Measurements from ENCODE around the gene GPD1. TPM values are rescaled to one million over a fixed set of nuclear protein-coding genes. Genes with fewer than 3 reads are reported as not detected.

GPD1 gene
- polyA plus RNA-seq, 4 donors, result 97.1 to 198 (median 157) TPM

DNA sequence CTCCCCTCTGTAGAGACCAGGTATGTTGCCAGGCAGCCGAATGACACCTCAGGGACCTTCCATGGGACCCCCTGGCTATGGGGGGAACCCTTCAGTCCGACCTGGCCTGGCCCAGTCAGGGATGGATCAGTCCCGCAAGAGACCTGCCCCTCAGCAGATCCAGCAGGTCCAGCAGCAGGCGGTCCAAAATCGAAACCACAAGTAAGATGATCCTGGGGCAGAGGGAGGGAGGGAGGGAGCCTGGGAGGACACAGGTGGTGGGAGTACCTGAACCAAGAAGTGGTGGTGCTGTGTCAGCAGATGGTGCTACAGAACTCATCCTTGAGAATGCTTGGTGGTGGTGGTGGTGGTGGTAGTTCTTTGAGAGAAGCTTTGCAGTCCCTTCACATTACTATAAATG lies 17.7 kb upstream of the GPD1 start:
- peak overlapping the region in 2 of 3 donors; percentile 78 to 80 for H3K4me3 ChIP-seq (ENCODE audit: low read depth in 1 of 3, low read length in 3 of 3)
- DNase-seq, result peak; percentile 26 to 54

DNA sequence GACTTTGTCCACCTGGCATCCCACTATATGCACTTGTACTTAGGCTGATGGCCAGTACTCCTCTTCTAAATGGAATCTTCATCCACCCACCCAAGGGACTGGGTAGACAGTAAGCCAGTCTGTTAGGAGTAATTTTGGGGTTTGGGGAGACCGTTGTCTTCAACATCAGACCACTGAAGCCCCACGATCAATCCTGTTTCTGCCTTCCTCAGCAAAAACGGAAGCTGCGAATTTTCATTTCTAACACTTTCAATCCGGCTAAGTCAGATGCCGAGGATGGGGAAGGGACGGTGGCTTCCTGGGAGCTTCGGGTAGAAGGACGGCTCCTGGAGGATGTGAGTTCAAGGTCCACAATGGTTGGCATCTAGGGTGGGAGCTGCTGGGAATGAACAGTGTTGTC lies 16.7 kb upstream of the GPD1 start:
- H3K4me1 ChIP-seq (ENCODE audit: control insufficient read depth in 3 of 3, insufficient read depth in 2 of 3, low read depth in 1 of 3, low read length in 2 of 3), result peaks cover 0 to 25% (median 7%) of the 10 kb centered on the region in 3 donors
- no peak overlapping the region for H3K4me3 ChIP-seq (ENCODE audit: low read depth in 1 of 3, low read length in 3 of 3)
- peaks cover 18 to 43% (median 22%) of the 10 kb centered on the region in 3 donors for H3K36me3 ChIP-seq (ENCODE audit: control insufficient read depth in 3 of 3, insufficient read depth in 2 of 3, low read depth in 1 of 3, low read length in 3 of 3)
- 76 to 81% (median 78%) methylated on average over 9 of the region's 9 CpGs for WGBS, 3 donors
- H3K9me3 ChIP-seq (ENCODE audit: control insufficient read depth in 2 of 2, insufficient read depth in 1 of 2, low read depth in 1 of 2, low read length in 1 of 2), result no peaks in the 10 kb centered on the region
- H3K27me3 ChIP-seq (ENCODE audit: control insufficient read depth in 3 of 3, insufficient read depth in 3 of 3, low read length in 3 of 3), result no peaks in the 10 kb centered on the region
- no peak for FAIRE-seq
- no peak overlapping the region for H3K27ac ChIP-seq (ENCODE audit: low read depth in 1 of 3, low read length in 2 of 3)
- DNase-seq, result no peak

More for the DNA sequence above, 17.7 kb upstream of the GPD1 start:
- WGBS, 3 donors, result 28 to 63% (median 54%) methylated on average over 5 of the region's 5 CpGs
- Histone ChIP-seq H3K9me3 (ENCODE audit: control insufficient read depth in 2 of 2, insufficient read depth in 1 of 2, low read depth in 1 of 2, low read length in 1 of 2) (no peaks in the 10 kb centered on the region), H3K36me3 (ENCODE audit: control insufficient read depth in 3 of 3, insufficient read depth in 2 of 3, low read depth in 1 of 3, low read length in 3 of 3) (peaks cover 16 to 33% (median 19%) of the 10 kb centered on the region in 3 donors), H3K27ac (ENCODE audit: low read depth in 1 of 3, low read length in 2 of 3) (peak overlapping the region; percentile 64 to 94 (median 75)), H3K27me3 (ENCODE audit: control insufficient read depth in 3 of 3, insufficient read depth in 3 of 3, low read length in 3 of 3) (no peaks in the 10 kb centered on the region), H3K4me1 (ENCODE audit: control insufficient read depth in 3 of 3, insufficient read depth in 2 of 3, low read depth in 1 of 3, low read length in 2 of 3) (peaks cover 0 to 35% (median 9%) of the 10 kb centered on the region in 3 donors)
- FAIRE-seq, result no peak

- Histone ChIP-seq H3K4me1 (ENCODE audit: control insufficient read depth in 3 of 3, insufficient read depth in 2 of 3, low read depth in 1 of 3, low read length in 2 of 3) (peaks cover 0 to 17% (median 4%) of the 10 kb centered on the region in 3 donors), H3K36me3 (ENCODE audit: control insufficient read depth in 3 of 3, insufficient read depth in 2 of 3, low read depth in 1 of 3, low read length in 3 of 3) (peaks cover 20 to 48% (median 22%) of the 10 kb centered on the region in 3 donors), H3K27ac (ENCODE audit: low read depth in 1 of 3, low read length in 2 of 3) (no peak overlapping the region), H3K27me3 (ENCODE audit: control insufficient read depth in 3 of 3, insufficient read depth in 3 of 3, low read length in 3 of 3) (no peaks in the 10 kb centered on the region), H3K9me3 (ENCODE audit: control insufficient read depth in 2 of 2, insufficient read depth in 1 of 2, low read depth in 1 of 2, low read length in 1 of 2) (no peaks in the 10 kb centered on the region), H3K4me3 (ENCODE audit: low read depth in 1 of 3, low read length in 3 of 3) (no peak overlapping the region)
- no peak for DNase-seq
- FAIRE-seq, result no peak
- WGBS, 3 donors, result 75 to 84% (median 80%) methylated on average over 3 of the region's 3 CpGs
Observed at GRCh38 chr12:50087995-50088394, 15.8 kb upstream of the GPD1 start.

DNA sequence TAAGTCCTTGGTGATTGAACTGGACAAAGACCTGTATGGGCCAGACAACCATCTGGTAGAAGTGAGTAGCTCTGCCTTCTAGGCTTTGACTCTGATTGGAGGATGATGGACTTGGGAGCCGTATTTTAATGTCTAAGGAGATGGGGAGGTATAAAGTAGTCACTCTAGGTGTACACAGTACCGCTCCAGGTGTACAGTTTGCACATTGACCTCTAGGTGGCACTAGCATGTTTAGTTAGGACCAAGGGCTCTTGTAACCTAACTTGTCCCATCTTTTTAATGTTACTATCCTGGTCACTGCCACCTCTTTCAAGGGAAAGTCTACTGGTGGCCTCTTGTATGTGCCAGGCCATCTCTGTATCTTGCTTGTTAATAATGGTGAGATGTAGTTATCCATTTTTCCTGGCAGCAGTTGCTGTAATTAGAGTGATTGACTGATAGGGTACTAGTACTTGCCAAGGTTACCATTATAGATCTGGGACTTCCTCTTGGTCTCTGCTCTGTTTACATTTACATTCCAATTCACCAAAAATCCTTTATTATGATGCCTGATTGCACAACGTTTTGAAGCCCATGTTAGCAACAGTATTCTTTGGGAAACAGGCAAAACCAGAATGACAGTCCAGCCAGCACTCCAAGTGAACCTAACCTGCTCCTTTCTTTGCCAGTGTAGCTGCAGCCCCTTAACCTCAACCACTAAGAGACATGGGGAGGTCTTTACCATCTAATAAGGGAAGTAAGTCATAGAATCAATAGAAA lies 15.1 kb upstream of the GPD1 start:
- Histone ChIP-seq H3K27ac (ENCODE audit: low read depth in 1 of 3, low read length in 2 of 3) (no peak overlapping the region), H3K4me1 (ENCODE audit: control insufficient read depth in 3 of 3, insufficient read depth in 2 of 3, low read depth in 1 of 3, low read length in 2 of 3) (peaks cover 0 to 10% (median 0%) of the 10 kb centered on the region in 3 donors), H3K36me3 (ENCODE audit: control insufficient read depth in 3 of 3, insufficient read depth in 2 of 3, low read depth in 1 of 3, low read length in 3 of 3) (peaks cover 22 to 54% (median 22%) of the 10 kb centered on the region in 3 donors), H3K27me3 (ENCODE audit: control insufficient read depth in 3 of 3, insufficient read depth in 3 of 3, low read length in 3 of 3) (no peaks in the 10 kb centered on the region), H3K4me3 (ENCODE audit: low read depth in 1 of 3, low read length in 3 of 3) (no peak overlapping the region), H3K9me3 (ENCODE audit: control insufficient read depth in 2 of 2, insufficient read depth in 1 of 2, low read depth in 1 of 2, low read length in 1 of 2) (no peaks in the 10 kb centered on the region)
- no peak for FAIRE-seq
- 8 to 25% (median 16%) methylated on average over 3 of the region's 3 CpGs for WGBS, 3 donors
- peak; percentile 77 to 84 for DNase-seq

DNA sequence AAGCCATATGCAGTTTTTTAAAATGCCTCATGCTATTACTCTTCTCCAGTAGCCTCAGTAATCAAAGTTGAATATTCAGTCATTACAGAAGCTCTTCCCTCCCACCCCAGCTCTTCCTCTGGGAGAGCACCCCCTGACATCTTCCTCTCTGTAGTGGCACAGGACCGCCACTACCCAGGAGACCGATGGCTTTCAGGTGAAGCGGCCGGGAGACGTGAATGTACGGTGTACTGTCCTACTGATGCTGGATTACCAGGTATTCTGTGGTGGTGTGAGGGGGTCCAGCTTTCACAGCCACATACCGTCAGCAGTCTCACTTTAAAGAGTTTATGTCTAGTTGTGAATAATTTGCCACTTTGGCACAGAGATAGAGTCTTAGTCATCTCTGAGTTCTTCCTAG lies 14.1 kb upstream of the GPD1 start:
- Histone ChIP-seq H3K4me3 (ENCODE audit: low read depth in 1 of 3, low read length in 3 of 3) (no peak overlapping the region), H3K27ac (ENCODE audit: low read depth in 1 of 3, low read length in 2 of 3) (no peak overlapping the region), H3K36me3 (ENCODE audit: control insufficient read depth in 3 of 3, insufficient read depth in 2 of 3, low read depth in 1 of 3, low read length in 3 of 3) (peaks cover 28 to 61% (median 30%) of the 10 kb centered on the region in 3 donors), H3K9me3 (ENCODE audit: control insufficient read depth in 2 of 2, insufficient read depth in 1 of 2, low read depth in 1 of 2, low read length in 1 of 2) (no peaks in the 10 kb centered on the region), H3K4me1 (ENCODE audit: control insufficient read depth in 3 of 3, insufficient read depth in 2 of 3, low read depth in 1 of 3, low read length in 2 of 3) (peaks cover 0 to 3% (median 0%) of the 10 kb centered on the region in 3 donors), H3K27me3 (ENCODE audit: control insufficient read depth in 3 of 3, insufficient read depth in 3 of 3, low read length in 3 of 3) (no peaks in the 10 kb centered on the region)
- WGBS, 3 donors, result 96 to 99% (median 98%) methylated on average over 7 of the region's 7 CpGs
- FAIRE-seq (no peak), DNase-seq (no peak)

GRCh38 chr12:50090391-50090790 lies 13.4 kb upstream of the GPD1 start:
- Histone ChIP-seq H3K9me3 (ENCODE audit: control insufficient read depth in 2 of 2, insufficient read depth in 1 of 2, low read depth in 1 of 2, low read length in 1 of 2) (no peaks in the 10 kb centered on the region), H3K4me1 (ENCODE audit: control insufficient read depth in 3 of 3, insufficient read depth in 2 of 3, low read depth in 1 of 3, low read length in 2 of 3) (peaks cover 0 to 3% (median 0%) of the 10 kb centered on the region in 3 donors), H3K4me3 (ENCODE audit: low read depth in 1 of 3, low read length in 3 of 3) (no peak overlapping the region), H3K27ac (ENCODE audit: low read depth in 1 of 3, low read length in 2 of 3) (no peak overlapping the region), H3K27me3 (ENCODE audit: control insufficient read depth in 3 of 3, insufficient read depth in 3 of 3, low read length in 3 of 3) (no peaks in the 10 kb centered on the region), H3K36me3 (ENCODE audit: control insufficient read depth in 3 of 3, insufficient read depth in 2 of 3, low read depth in 1 of 3, low read length in 3 of 3) (peaks cover 28 to 67% (median 30%) of the 10 kb centered on the region in 3 donors)
- 90 to 95% (median 95%) methylated on average over 5 of the region's 5 CpGs for WGBS, 3 donors
- DNase-seq (no peak), FAIRE-seq (no peak)

DNA sequence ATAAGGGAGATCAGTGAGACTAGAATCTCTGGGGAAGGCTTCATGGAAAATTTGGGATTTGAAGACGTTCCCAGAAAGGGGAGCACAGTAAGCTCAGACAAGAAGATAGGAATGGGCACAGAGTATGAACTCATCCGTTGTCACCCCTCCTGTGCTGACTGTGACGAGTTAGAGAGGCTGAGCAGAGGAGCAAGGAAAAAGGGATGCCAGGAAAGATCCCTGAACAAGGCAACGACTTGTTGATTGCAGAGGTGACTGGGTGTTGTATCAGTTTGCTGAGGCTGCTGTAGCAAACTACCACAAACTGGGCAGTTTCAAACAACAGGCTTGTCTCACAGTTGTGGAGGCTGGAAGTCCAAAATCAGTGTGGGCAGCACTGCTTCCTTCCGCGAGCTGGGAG lies 5.9 kb upstream of the GPD1 start:
- Histone ChIP-seq H3K27me3 (ENCODE audit: control insufficient read depth in 3 of 3, insufficient read depth in 3 of 3, low read length in 3 of 3) (no peaks in the 10 kb centered on the region), H3K36me3 (ENCODE audit: control insufficient read depth in 3 of 3, insufficient read depth in 2 of 3, low read depth in 1 of 3, low read length in 3 of 3) (peaks cover 15 to 79% (median 42%) of the 10 kb centered on the region in 3 donors), H3K9me3 (ENCODE audit: control insufficient read depth in 2 of 2, insufficient read depth in 1 of 2, low read depth in 1 of 2, low read length in 1 of 2) (no peaks in the 10 kb centered on the region), H3K4me3 (ENCODE audit: low read depth in 1 of 3, low read length in 3 of 3) (no peak overlapping the region), H3K4me1 (ENCODE audit: control insufficient read depth in 3 of 3, insufficient read depth in 2 of 3, low read depth in 1 of 3, low read length in 2 of 3) (peaks cover 0 to 15% (median 0%) of the 10 kb centered on the region in 3 donors), H3K27ac (ENCODE audit: low read depth in 1 of 3, low read length in 2 of 3) (no peak overlapping the region)
- DNase-seq, result no peak
- 90 to 93% (median 91%) methylated on average over 6 of the region's 6 CpGs for WGBS, 3 donors
- no peak for FAIRE-seq

- H3K27me3 ChIP-seq (ENCODE audit: control insufficient read depth in 3 of 3, insufficient read depth in 3 of 3, low read length in 3 of 3), result no peaks in the 10 kb centered on the region
- peaks cover 0 to 28% (median 0%) of the 10 kb centered on the region in 3 donors for H3K4me1 ChIP-seq (ENCODE audit: control insufficient read depth in 3 of 3, insufficient read depth in 2 of 3, low read depth in 1 of 3, low read length in 2 of 3)
- no peak overlapping the region for H3K27ac ChIP-seq (ENCODE audit: low read depth in 1 of 3, low read length in 2 of 3)
- H3K36me3 ChIP-seq (ENCODE audit: control insufficient read depth in 3 of 3, insufficient read depth in 2 of 3, low read depth in 1 of 3, low read length in 3 of 3), result peaks cover 11 to 67% (median 35%) of the 10 kb centered on the region in 3 donors
- DNase-seq, result no peak
- 65 to 88% (median 76%) methylated on average over 5 of the region's 5 CpGs for WGBS, 3 donors
- H3K9me3 ChIP-seq (ENCODE audit: control insufficient read depth in 2 of 2, insufficient read depth in 1 of 2, low read depth in 1 of 2, low read length in 1 of 2), result no peaks in the 10 kb centered on the region
- no peak overlapping the region for H3K4me3 ChIP-seq (ENCODE audit: low read depth in 1 of 3, low read length in 3 of 3)
- FAIRE-seq, result no peak
Observed at GRCh38 chr12:50099302-50100008, 4.4 kb upstream of the GPD1 start.
